Stimulated activated CD4-positive, alpha-beta T cell treated with anti-CD3 and anti-CD28 coated beads, Interleukin-12 subunit alpha, Interleukin-12 subunit beta, amount 100 ng/mL, for 4 hours (primary cell): Measurements from ENCODE around the gene ISYNA1.
"Not testable (repeated sequence)": the region's sequence is repeated elsewhere in the genome, so short reads cannot be mapped to it uniquely, and the experiment has no call there.

Source experiments
- DNase-seq: peaks from one replicate; pipeline ENCODE4 v3.0.0-alpha.2; 2020

Gene ISYNA1

DNA sequence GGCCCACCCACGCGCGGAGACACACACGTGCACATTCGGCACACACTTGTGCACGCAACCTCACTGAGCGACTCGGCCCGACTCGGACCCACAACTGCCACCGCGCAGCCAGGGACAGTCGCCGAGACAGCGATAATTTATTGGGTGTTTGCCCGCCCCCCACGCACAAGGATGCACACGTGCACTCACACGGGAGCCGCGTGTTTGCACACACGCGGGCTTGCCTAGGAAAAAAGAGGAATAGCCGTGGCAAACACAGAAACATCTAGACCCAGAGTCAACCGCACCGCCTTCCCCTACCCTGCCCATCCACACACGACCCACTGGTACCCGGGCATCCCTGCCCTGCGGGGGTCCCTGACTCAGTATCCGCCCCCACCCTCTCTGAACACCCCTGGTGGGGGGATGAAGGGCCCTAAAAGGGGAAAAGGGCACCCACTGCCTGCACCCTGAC, 19.9 kb downstream of the ISYNA1 start:
- DNase-seq: no peak

DNA sequence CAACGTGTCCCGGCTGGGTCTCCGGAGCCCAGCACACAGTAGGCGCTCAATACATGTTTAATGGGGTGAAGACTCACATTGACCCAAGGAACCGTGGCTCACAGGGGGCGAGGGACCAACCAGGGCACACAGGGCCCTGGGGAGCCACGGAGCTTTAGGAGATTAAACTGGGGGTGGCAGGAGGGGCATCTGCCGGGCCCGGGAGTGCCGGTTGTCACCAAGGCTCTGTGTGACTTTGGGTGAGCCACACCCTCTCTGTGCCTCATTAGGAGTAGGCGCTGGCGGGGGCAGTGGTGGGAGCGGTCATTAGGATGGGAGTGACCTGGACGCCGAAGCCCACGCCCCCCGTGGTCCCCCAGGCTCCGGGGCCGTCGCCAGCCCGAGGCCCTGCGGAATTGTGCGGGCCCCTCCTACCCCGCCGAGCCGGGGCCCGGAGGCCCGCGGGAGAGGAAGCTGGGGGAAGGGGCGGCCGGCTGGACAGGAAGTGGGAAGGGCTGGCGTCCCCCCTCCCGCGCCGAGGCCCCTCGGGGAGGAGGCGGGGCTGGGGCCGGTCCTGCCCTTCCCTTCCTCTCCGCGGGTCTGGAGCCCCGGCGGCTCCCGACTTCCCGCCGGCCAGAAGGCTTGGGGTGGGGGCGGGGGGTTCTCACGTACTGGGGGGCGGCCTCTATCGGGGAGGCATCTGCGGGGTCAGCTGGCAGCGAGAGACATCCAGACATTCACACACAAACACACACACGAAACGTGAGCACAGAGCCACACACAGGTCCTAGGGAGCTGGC, 20.5 kb downstream of the ISYNA1 start:
- DNase-seq: no peak

DNA sequence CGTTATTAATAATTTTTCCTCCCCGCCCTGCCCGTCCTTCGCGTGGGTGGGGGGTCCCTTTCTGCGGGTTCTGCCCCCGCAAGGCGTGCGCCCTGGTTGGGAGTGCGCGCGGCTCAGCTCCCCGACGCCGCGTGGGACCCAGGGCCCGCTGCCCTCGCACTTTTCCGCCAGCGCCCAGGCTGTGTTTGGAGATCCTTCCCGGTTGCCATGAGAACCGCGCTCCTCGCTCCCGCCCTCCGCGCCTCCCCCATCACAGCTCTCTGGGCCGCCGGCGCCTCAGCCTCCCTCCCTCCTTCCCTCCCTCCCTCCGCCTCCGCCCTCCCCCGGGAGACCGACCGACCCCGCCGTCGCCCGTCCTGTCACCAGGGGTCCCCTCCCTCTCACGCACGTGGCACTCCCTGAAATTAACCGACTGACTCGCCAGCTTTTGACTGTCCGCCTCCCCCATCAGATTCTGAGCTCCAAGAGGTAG, 21.1 kb downstream of the ISYNA1 start:
- DNase-seq: peak; percentile 50

GRCh38 chr19:18415178-18415867, 22.6 kb downstream of the ISYNA1 start:
- DNase-seq: no peak

GRCh38 chr19:18414504-18415177, 23.3 kb downstream of the ISYNA1 start:
- no peak for DNase-seq

- no peak for DNase-seq
Observed at GRCh38 chr19:18412610-18413239, 25.2 kb downstream of the ISYNA1 start.

DNA sequence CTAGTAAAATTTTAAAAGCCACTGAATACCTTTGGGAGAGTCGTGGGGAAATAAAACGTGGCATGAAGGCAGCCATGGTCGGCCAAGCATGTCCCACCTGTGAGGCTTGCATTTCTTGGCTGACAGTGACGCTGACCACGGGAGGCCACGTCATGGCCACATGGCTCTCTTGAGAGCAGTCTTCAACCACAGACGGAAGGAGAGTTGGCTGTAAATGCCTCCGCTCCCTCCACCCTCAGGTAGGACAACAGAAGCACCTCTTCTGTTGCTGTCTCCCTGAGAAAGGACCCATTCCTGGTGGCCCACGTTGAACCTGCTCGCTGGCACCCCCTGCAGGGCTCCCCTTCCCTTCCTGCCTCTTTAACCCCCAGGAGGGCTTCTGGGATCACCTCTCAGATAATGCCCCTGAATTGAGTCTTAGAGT, 29.9 kb downstream of the ISYNA1 start:
- no peak for DNase-seq

DNA sequence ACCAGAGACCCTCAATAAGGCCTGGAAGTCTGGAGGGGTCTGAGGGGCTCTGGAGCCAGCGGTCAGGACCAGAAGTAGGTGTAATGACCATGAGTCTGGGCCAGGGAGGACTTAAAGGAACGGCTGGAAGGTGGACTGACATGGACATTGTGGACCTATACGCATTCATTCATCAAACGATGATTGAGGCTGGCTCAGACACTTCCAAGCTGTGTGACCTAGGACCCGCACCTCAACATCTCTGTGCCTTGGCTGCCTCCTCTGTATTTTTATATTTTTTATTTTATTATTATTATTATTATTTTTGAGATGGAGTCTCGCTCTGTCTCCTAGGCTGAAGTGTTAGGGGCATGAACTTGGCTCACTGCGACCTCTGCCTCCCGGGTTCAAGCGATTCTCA, 31.2 kb downstream of the ISYNA1 start:
- no peak for DNase-seq

GRCh38 chr19:18405754-18406153, 32.2 kb downstream of the ISYNA1 start:
- not testable (repeated sequence) for DNase-seq

- DNase-seq: not testable (repeated sequence)
Observed at GRCh38 chr19:18402455-18403248, 35.3 kb downstream of the ISYNA1 start.

GRCh38 chr19:18401580-18402112, 36.3 kb downstream of the ISYNA1 start:
- DNase-seq: no peak

- DNase-seq: no peak
Observed at GRCh38 chr19:18399008-18399407, 38.9 kb downstream of the ISYNA1 start.

GRCh38 chr19:18397242-18398202, 40.4 kb downstream of the ISYNA1 start, which contains the start of gene LRRC25:
Gene LRRC25 (minus strand): TSS chr19:18397622. CDS start chr19:18396963, 659 bp downstream.
- no peak for DNase-seq

- DNase-seq: no peak
Observed at GRCh38 chr19:18396471-18397241, 41.3 kb downstream of the ISYNA1 start.

DNA sequence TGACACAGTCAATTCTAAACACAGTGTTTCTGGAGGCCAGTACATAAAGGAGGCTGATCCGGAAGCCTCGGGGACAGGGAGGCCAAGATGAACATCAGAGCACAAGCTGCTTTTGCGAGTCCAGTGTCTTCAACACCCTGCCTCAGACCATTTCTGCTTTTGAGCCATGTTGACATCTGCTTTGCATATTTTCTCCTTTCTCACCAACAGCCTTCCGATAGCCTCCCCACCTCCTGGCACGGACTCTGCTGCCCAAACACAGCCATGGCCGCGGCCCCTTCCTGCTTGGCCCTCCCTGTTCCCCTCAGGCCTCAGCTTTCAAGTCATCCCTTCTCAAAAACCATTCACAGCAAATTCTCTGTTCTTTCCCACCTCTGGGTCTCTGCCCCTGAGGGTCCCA, 44.1 kb downstream of the ISYNA1 start:
- no peak for DNase-seq

GRCh38 chr19:18392926-18393325, 45.0 kb downstream of the ISYNA1 start:
- DNase-seq: no peak

DNA sequence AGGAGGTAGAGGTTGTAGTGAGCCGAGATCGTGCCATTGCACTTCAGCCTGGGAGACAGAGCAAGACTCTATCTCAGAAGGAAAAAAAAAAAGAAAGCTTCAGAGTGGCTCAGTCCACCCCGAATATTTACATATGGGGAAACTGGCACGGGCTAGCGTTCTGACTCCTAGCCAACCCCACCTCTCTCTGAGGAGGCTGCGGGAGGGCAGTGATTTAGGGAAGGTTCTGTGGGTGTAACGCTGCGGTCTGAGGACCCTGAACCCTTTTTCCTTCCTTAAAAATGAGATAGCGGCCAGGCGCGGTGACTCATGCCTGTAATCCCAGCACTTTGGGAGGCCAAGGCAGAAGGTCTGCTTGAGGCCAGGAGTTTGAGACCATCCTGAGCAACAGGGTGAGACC, 45.5 kb downstream of the ISYNA1 start:
- no peak for DNase-seq

- no peak for DNase-seq
Observed at GRCh38 chr19:18391509-18392075, 46.3 kb downstream of the ISYNA1 start.
